ENCODE results near the gene TNNT3.
A peak's percentile ranks its signal among the peaks of the same experiment; 100 is the strongest.
"Not testable (repeated sequence)": the region's sequence is repeated elsewhere in the genome, so short reads cannot be mapped to it uniquely, and the experiment has no call there.

The TNNT3 gene

GRCh38 chr11:1938343-1939005 lies 19.0 kb downstream of the TNNT3 start:
- TF ChIP-seq CTCF (IDR thresholded peaks at IDR 0.05; ENCODE audit: insufficient read depth, low read depth, low read length, missing control alignments) = no peak
- DNase-seq (ENCODE audit: low read depth) = no peak
- H3K4me3 ChIP-seq (ENCODE audit: low read depth, low read length) = no peak overlapping the region

GRCh38 chr11:1939006-1939625 lies 19.6 kb downstream of the TNNT3 start:
- H3K4me3 ChIP-seq (ENCODE audit: low read depth, low read length) = no peak overlapping the region
- no peak for DNase-seq (ENCODE audit: low read depth)

GRCh38 chr11:1939788-1940187 lies 20.3 kb downstream of the TNNT3 start:
- peak; percentile 33 for DNase-seq (ENCODE audit: low read depth)
- H3K4me3 ChIP-seq (ENCODE audit: low read depth, low read length) = not testable (repeated sequence)

More at GRCh38 chr11:1939006-1939625, 19.6 kb downstream of the TNNT3 start:
- TF ChIP-seq CTCF (IDR thresholded peaks at IDR 0.05; ENCODE audit: insufficient read depth, low read depth, low read length, missing control alignments) = no peak

GRCh38 chr11:1942558-1943260 lies 23.2 kb downstream of the TNNT3 start:
- TF ChIP-seq CTCF (IDR thresholded peaks at IDR 0.05; ENCODE audit: insufficient read depth, low read depth, low read length, missing control alignments) = no peak
- no peak overlapping the region for H3K4me3 ChIP-seq (ENCODE audit: low read depth, low read length)
- DNase-seq (ENCODE audit: low read depth) = no peak

GRCh38 chr11:1943576-1943975 lies 24.1 kb downstream of the TNNT3 start:
- TF ChIP-seq CTCF (IDR thresholded peaks at IDR 0.05; ENCODE audit: insufficient read depth, low read depth, low read length, missing control alignments) = no peak
- H3K4me3 ChIP-seq (ENCODE audit: low read depth, low read length) = no peak overlapping the region
- DNase-seq (ENCODE audit: low read depth) = no peak

GRCh38 chr11:1943977-1944376 lies 24.5 kb downstream of the TNNT3 start:
- H3K4me3 ChIP-seq (ENCODE audit: low read depth, low read length) = no peak overlapping the region
- DNase-seq (ENCODE audit: low read depth) = no peak
- TF ChIP-seq CTCF (IDR thresholded peaks at IDR 0.05; ENCODE audit: insufficient read depth, low read depth, low read length, missing control alignments) = no peak

- H3K4me3 ChIP-seq (ENCODE audit: low read depth, low read length) = no peak within 1 kb of the TSS
- no peak for TF ChIP-seq CTCF (IDR thresholded peaks at IDR 0.05; ENCODE audit: insufficient read depth, low read depth, low read length, missing control alignments)
- no peak for DNase-seq (ENCODE audit: low read depth)
These were observed 27.4 kb downstream of the TNNT3 start, which contains the start of gene MRPL23 for GRCh38 chr11:1946812-1947484. TSS of gene MRPL23 (plus strand) at chr11:1947332. CDS start at chr11:1947363, 31 bp downstream.
